Keratinocyte (primary cell): ENCODE results near the gene RNF39. TPM values are rescaled to one million over a fixed set of nuclear protein-coding genes. Genes with fewer than 3 reads are reported as not detected.

Experiments
- DNase-seq: peaks from one replicate; pipeline ENCODE4 v3.0.0-alpha.2; 2011; ENCODE audit warnings: low read depth, missing footprints, low spot score
- FAIRE-seq: peaks from 2 replicates; lab custom pipeline; 2011; peaks lifted over from hg19 to GRCh38; lab: Jason Lieb, UNC
- H2AFZ ChIP-seq: 2 replicates; pipeline ENCODE4 v1.6.0; 2012; ENCODE audit warnings: low read length, control low read depth, inconsistent platforms; ENCODE audit not compliant: control insufficient read depth
- H3K27ac ChIP-seq: 2 replicates; pipeline ENCODE4 v1.5.1; 2011; ENCODE audit warnings: low read length; ENCODE audit not compliant: control insufficient read depth, insufficient read depth
- H3K27me3 ChIP-seq: 3 replicates; pipeline ENCODE4 v1.6.0; 2011; ENCODE audit warnings: low read length; ENCODE audit not compliant: control insufficient read depth, insufficient read depth; ENCODE audit errors: extremely low read depth
- H3K36me3 ChIP-seq, 2 experiments: 2 replicates in 1 of 2; 3 replicates in 1 of 2; pipeline ENCODE4 v1.5.1; 2011; ENCODE audit warnings: low read length in 2 of 2, mild to moderate bottlenecking in 1 of 2; ENCODE audit not compliant: control insufficient read depth in 2 of 2, insufficient read depth in 2 of 2; ENCODE audit errors: extremely low read depth in 1 of 2
- H3K4me1 ChIP-seq: 3 replicates; pipeline ENCODE4 v1.5.1; 2011; ENCODE audit warnings: low read length; ENCODE audit not compliant: control insufficient read depth, insufficient read depth; ENCODE audit errors: extremely low read depth
- H3K4me2 ChIP-seq: 3 replicates; pipeline ENCODE4 v1.6.0; 2011; ENCODE audit warnings: low read depth, low read length; ENCODE audit not compliant: control insufficient read depth, insufficient read depth; ENCODE audit errors: extremely low read depth
- H3K4me3 ChIP-seq, 3 experiments: fragments of 200-600 bp in 1 of 3; sonication (generic) in 1 of 3; 2 replicates in 2 of 3; 3 replicates in 1 of 3; pipeline ENCODE4 v1.5.1; 2011 to 2016; ENCODE audit warnings: low read length in 3 of 3, mild to moderate bottlenecking in 3 of 3, control low read depth in 2 of 3, inconsistent platforms in 1 of 3, low read depth in 1 of 3, mixed read lengths in 1 of 3, mixed run types in 1 of 3, moderate library complexity in 1 of 3; ENCODE audit not compliant: control insufficient read depth in 2 of 3, insufficient read depth in 2 of 3; ENCODE audit errors: extremely low read depth in 1 of 3
- H3K79me2 ChIP-seq: 2 replicates; pipeline ENCODE4 v1.6.0; 2012; ENCODE audit warnings: low read length; ENCODE audit not compliant: control insufficient read depth, insufficient read depth
- H3K9ac ChIP-seq: 3 replicates; pipeline ENCODE4 v1.6.0; 2011; ENCODE audit warnings: low read length; ENCODE audit not compliant: control insufficient read depth, insufficient read depth; ENCODE audit errors: extremely low read depth
- H3K9me1 ChIP-seq: 3 replicates; pipeline ENCODE4 v1.6.0; 2011; ENCODE audit warnings: low read length; ENCODE audit not compliant: control insufficient read depth, insufficient read depth; ENCODE audit errors: extremely low read depth
- H3K9me3 ChIP-seq: 2 replicates; pipeline ENCODE4 v1.5.1; 2012; ENCODE audit warnings: low read depth, low read length; ENCODE audit not compliant: control insufficient read depth
- H4K20me1 ChIP-seq: 3 replicates; pipeline ENCODE4 v1.6.0; 2011; ENCODE audit warnings: low read length; ENCODE audit not compliant: control insufficient read depth, insufficient read depth; ENCODE audit errors: extremely low read depth
- EZH2 ChIP-seq: IDR thresholded peaks from one replicate; pipeline ENCODE4 v1.6.1; 2012; ENCODE audit warnings: inconsistent platforms, mild to moderate bottlenecking, low read length, moderate library complexity
- dilution Hi-C: fragments of 300-500 bp; cut with MboI; formaldehyde crosslinking; loops from one replicate; pipeline ENCODE4 v1.7.0; 2020; ENCODE audit warnings: low sequenced_read_pairs; ENCODE audit not compliant: extremely low pct_ligation_motif_present
- polyA plus RNA-seq, 5 experiments: library from polyadenylated mRNA; depleted of rRNA in 3 of 5; stranded (reverse) in 3 of 5; stranded (forward) in 1 of 5; unstranded in 1 of 5; fragments of >200 nt; gene quantifications; 1 replicate in 1 of 5; 2 replicates in 3 of 5; 3 replicates in 1 of 5; pipeline versions ENCODE4 v1.2.1 to v1.2.3, GENCODE V29; 2011 to 2012; ENCODE audit warnings: missing spikeins in 2 of 5, low read depth in 1 of 5, low replicate concordance in 1 of 5
- TF ChIP-seq, protein P1 (sequence below), 3 experiments: IDR thresholded peaks in 1 of 3; conservative IDR thresholded peaks in 1 of 3; optimal IDR thresholded peaks in 1 of 3; 2 replicates in 2 of 3; 3 replicates in 1 of 3; pipeline versions ENCODE3 to v1.5.1; 2011; ENCODE audit warnings: low read length in 3 of 3, mild to moderate bottlenecking in 3 of 3, moderate library complexity in 2 of 3, control low read depth in 1 of 3, inconsistent platforms in 1 of 3; ENCODE audit not compliant: insufficient read depth in 2 of 3; ENCODE audit errors: extremely low read depth in 1 of 3

RNF39 gene
- polyA plus RNA-seq, 1 donor (not counting 4 experiments of a cell fraction or from before 2014, with no cell fraction given): 4.4 TPM

- H3K79me2 ChIP-seq: peaks cover 32% of the 10 kb centered on the region
- no peaks in the 10 kb centered on the region for H3K9me1 ChIP-seq
- FAIRE-seq (peak; percentile 13), DNase-seq (no peak)
- H3K4me2 ChIP-seq: peak overlapping the region; percentile 100
- H3K36me3 ChIP-seq: peaks cover 6 to 9% of the 10 kb centered on the region in 2 experiments
- no peaks in the 10 kb centered on the region for H4K20me1 ChIP-seq
- dilution Hi-C loops: no loop called here
- TF ChIP-seq EZH2: no peak
- TF ChIP-seq, protein P1, sequence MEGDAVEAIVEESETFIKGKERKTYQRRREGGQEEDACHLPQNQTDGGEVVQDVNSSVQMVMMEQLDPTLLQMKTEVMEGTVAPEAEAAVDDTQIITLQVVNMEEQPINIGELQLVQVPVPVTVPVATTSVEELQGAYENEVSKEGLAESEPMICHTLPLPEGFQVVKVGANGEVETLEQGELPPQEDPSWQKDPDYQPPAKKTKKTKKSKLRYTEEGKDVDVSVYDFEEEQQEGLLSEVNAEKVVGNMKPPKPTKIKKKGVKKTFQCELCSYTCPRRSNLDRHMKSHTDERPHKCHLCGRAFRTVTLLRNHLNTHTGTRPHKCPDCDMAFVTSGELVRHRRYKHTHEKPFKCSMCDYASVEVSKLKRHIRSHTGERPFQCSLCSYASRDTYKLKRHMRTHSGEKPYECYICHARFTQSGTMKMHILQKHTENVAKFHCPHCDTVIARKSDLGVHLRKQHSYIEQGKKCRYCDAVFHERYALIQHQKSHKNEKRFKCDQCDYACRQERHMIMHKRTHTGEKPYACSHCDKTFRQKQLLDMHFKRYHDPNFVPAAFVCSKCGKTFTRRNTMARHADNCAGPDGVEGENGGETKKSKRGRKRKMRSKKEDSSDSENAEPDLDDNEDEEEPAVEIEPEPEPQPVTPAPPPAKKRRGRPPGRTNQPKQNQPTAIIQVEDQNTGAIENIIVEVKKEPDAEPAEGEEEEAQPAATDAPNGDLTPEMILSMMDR (optimal IDR thresholded peaks at IDR 0.05 in 1 of 3, IDR thresholded peaks at IDR 0.05 in 1 of 3, conservative IDR thresholded peaks at IDR 0.05 in 1 of 3; ENCODE audit: extremely low read depth in 1 of 3, insufficient read depth in 2 of 3, low read length in 3 of 3): no peak
- H2AFZ ChIP-seq: peak overlapping the region; percentile 98
- H3K27ac ChIP-seq: peak overlapping the region; percentile 95
- peak overlapping the region; percentile 93 for H3K9ac ChIP-seq
- peak overlapping the region; percentile 84 to 98 (median 95) for H3K4me3 ChIP-seq
- no peaks in the 10 kb centered on the region for H3K9me3 ChIP-seq
- H3K4me1 ChIP-seq: peaks cover 21% of the 10 kb centered on the region
- no peaks in the 10 kb centered on the region for H3K27me3 ChIP-seq
Observed at GRCh38 chr6:30066082-30066481, 9.5 kb downstream of the RNF39 start.

GRCh38 chr6:30063315-30063714 is 12.3 kb downstream of the RNF39 start:
- no peak overlapping the region for H2AFZ ChIP-seq
- TF ChIP-seq, protein P1 (optimal IDR thresholded peaks at IDR 0.05 in 1 of 3, IDR thresholded peaks at IDR 0.05 in 1 of 3, conservative IDR thresholded peaks at IDR 0.05 in 1 of 3; ENCODE audit: extremely low read depth in 1 of 3, insufficient read depth in 2 of 3, low read length in 3 of 3): no peak
- no peak for TF ChIP-seq EZH2
- FAIRE-seq: no peak

More at GRCh38 chr6:30063315-30063714, 12.3 kb downstream of the RNF39 start:
- Histone ChIP-seq H4K20me1 (no peaks in the 10 kb centered on the region), H3K9ac (no peak overlapping the region), H3K27ac (no peak overlapping the region), H3K27me3 (no peaks in the 10 kb centered on the region), H3K9me3 (no peaks in the 10 kb centered on the region), H3K9me1 (no peaks in the 10 kb centered on the region), H3K79me2 (peaks cover 35% of the 10 kb centered on the region), H3K4me3 (no peak overlapping the region), H3K4me2 (no peak overlapping the region), H3K4me1 (peaks cover 26% of the 10 kb centered on the region), H3K36me3 (peaks cover 2 to 3% of the 10 kb centered on the region in 2 experiments)
- DNase-seq: no peak
- dilution Hi-C loops: no loop called here
